Germinal center (tissue), 1 donor: ENCODE results near the gene AFF1.

Experiments used
- DNase-seq: peaks from one replicate; pipeline ENCODE4 v3.0.0; 2012; ENCODE audit warnings: mixed read lengths, low spot score

Gene AFF1

GRCh38 chr4:86934771-86935565, at the start of gene AFF1:
AFF1 (plus strand) TSS chr4:86935011; CDS start chr4:86948534, 13,523 bp downstream.
- peak; percentile 89 for DNase-seq

GRCh38 chr4:86890790-86891189, 44.0 kb upstream of the AFF1 start:
- no peak for DNase-seq

GRCh38 chr4:86891762-86892635, 42.8 kb upstream of the AFF1 start, which contains the start of gene C4orf36:
C4orf36 (minus strand) TSS chr4:86892422; CDS start chr4:86891520, 902 bp downstream.
- DNase-seq: peak; percentile 6

GRCh38 chr4:86892636-86892960, 42.2 kb upstream of the AFF1 start:
- no peak for DNase-seq

GRCh38 chr4:86893136-86893535, 41.7 kb upstream of the AFF1 start:
- DNase-seq: no peak

- no peak for DNase-seq
Observed at GRCh38 chr4:86894455-86894854, 40.4 kb upstream of the AFF1 start.

GRCh38 chr4:86895692-86896488, 38.9 kb upstream of the AFF1 start:
- DNase-seq: peak; percentile 21

- DNase-seq: no peak
Observed at GRCh38 chr4:86896596-86896995, 38.2 kb upstream of the AFF1 start.

- no peak for DNase-seq
Observed at GRCh38 chr4:86898562-86898961, 36.2 kb upstream of the AFF1 start.

- no peak for DNase-seq
Observed at GRCh38 chr4:86901864-86902263, 32.9 kb upstream of the AFF1 start.

- no peak for DNase-seq
Observed at GRCh38 chr4:86908251-86908657, 26.6 kb upstream of the AFF1 start.

- no peak for DNase-seq
Observed at GRCh38 chr4:86909546-86910295, 25.1 kb upstream of the AFF1 start.

GRCh38 chr4:86910369-86910768, 24.4 kb upstream of the AFF1 start:
- DNase-seq: no peak

GRCh38 chr4:86910820-86911684, 23.8 kb upstream of the AFF1 start:
- no peak for DNase-seq

- no peak for DNase-seq
Observed at GRCh38 chr4:86916392-86916791, 18.4 kb upstream of the AFF1 start.

- DNase-seq: no peak
Observed at GRCh38 chr4:86917212-86918039, 17.4 kb upstream of the AFF1 start.

GRCh38 chr4:86918539-86919072, 16.2 kb upstream of the AFF1 start:
- DNase-seq: no peak

GRCh38 chr4:86919561-86920223, 15.1 kb upstream of the AFF1 start:
- DNase-seq: no peak
